HEK293 (cell line): ENCODE data around the gene DGKD.

Experiments used
- CTCF ChIA-PET: fragments of 350-600 bp; formaldehyde crosslinking; extraction: SDS; loops from one replicate; lab custom pipeline; 2021; ENCODE audit warnings: antibody characterized with exemption; lab: Yijun Ruan, JAX
- POLR2A ChIA-PET: fragments of 300-600 bp; formaldehyde crosslinking; extraction: SDS; loops from one replicate; lab custom pipeline; 2020; ENCODE audit warnings: antibody characterized with exemption, inconsistent platforms; lab: Yijun Ruan, JAX
- H3K27ac ChIP-seq: fragments of 200-500 bp; sonication (Bioruptor generic); 2 replicates; pipeline ENCODE4 v1.5.1; 2014; ENCODE audit warnings: low read depth, low read length, control low read depth, inconsistent platforms; ENCODE audit errors: extremely low read depth
- H3K36me3 ChIP-seq, 2 experiments: fragments of 200-500 bp in 1 of 2; sonication (Bioruptor generic) in 1 of 2; 1 replicate in 1 of 2; 2 replicates in 1 of 2; pipeline ENCODE4 v1.5.1; 2014 to 2017; ENCODE audit warnings: inconsistent platforms in 2 of 2, low read length in 2 of 2; ENCODE audit not compliant: control insufficient read depth in 2 of 2, insufficient read depth in 1 of 2
- H3K4me1 ChIP-seq: fragments of 200-500 bp; sonication (Bioruptor generic); 2 replicates; pipeline ENCODE4 v1.5.1; 2014; ENCODE audit warnings: mild to moderate bottlenecking, low read length, inconsistent platforms; ENCODE audit not compliant: control insufficient read depth, insufficient read depth
- H3K4me3 ChIP-seq: 2 replicates; pipeline ENCODE4 v1.5.1; 2011; ENCODE audit warnings: low read depth, mild to moderate bottlenecking, control low read depth, low read length, moderate library complexity
- H3K9me3 ChIP-seq: fragments of 200-500 bp; sonication (Bioruptor generic); 2 replicates; pipeline ENCODE4 v1.5.1; 2014; ENCODE audit warnings: low read depth, low read length, inconsistent platforms; ENCODE audit not compliant: control insufficient read depth, insufficient read depth
- BCL11A ChIP-seq: fragments of 450-650 bp; formaldehyde crosslinking; IDR thresholded peaks from 2 replicates; pipeline ENCODE4 v1.5.1; 2016; ENCODE audit warnings: low read depth, missing biosample characterization, missing genetic modification characterization
- GLIS2 ChIP-seq: fragments of 450-650 bp; formaldehyde crosslinking; IDR thresholded peaks from 2 replicates; pipeline ENCODE4 v1.5.1; 2016; ENCODE audit warnings: missing biosample characterization, missing genetic modification characterization
- HOXD13 ChIP-seq: sonication (generic); formaldehyde crosslinking; IDR thresholded peaks from 2 replicates; pipeline ENCODE4 v1.8.0; 2022; ENCODE audit warnings: missing genetic modification reagents, borderline replicate concordance
- YY1 ChIP-seq: fragments of 450-650 bp; formaldehyde crosslinking; IDR thresholded peaks from 2 replicates; pipeline ENCODE4 v1.5.1; 2018; ENCODE audit warnings: missing biosample characterization, missing genetic modification characterization
- ZNF140 ChIP-seq: fragments of 450-650 bp; formaldehyde crosslinking; IDR thresholded peaks from 2 replicates; pipeline ENCODE4 v1.5.1; 2016; ENCODE audit warnings: missing biosample characterization, missing genetic modification characterization
- ZNF223 ChIP-seq: fragments of 450-650 bp; formaldehyde crosslinking; IDR thresholded peaks from 2 replicates; pipeline ENCODE4 v1.5.1; 2016; ENCODE audit warnings: missing biosample characterization, missing genetic modification characterization
- ZNF24 ChIP-seq: fragments of 450-650 bp; formaldehyde crosslinking; IDR thresholded peaks from 2 replicates; pipeline ENCODE4 v1.5.1; 2016; ENCODE audit warnings: missing biosample characterization, missing genetic modification characterization
- ZNF274 ChIP-seq, 2 experiments: fragments of 200-500 bp in 1 of 2; fragments of 450-650 bp in 1 of 2; sonication (Bioruptor generic) in 1 of 2; formaldehyde crosslinking in 1 of 2; IDR thresholded peaks; 2 replicates each; pipeline versions ENCODE4 v1.5.1 to v1.6.1; 2014 to 2016; ENCODE audit warnings: borderline replicate concordance in 1 of 2, inconsistent platforms in 1 of 2, low read length in 1 of 2, missing biosample characterization in 1 of 2, missing genetic modification characterization in 1 of 2
- ZNF391 ChIP-seq: fragments of 450-650 bp; formaldehyde crosslinking; IDR thresholded peaks from 2 replicates; pipeline ENCODE4 v1.5.1; 2016; ENCODE audit warnings: low read depth, missing biosample characterization, missing genetic modification characterization, borderline replicate concordance
- ZNF394 ChIP-seq: fragments of 450-650 bp; formaldehyde crosslinking; IDR thresholded peaks from 2 replicates; pipeline ENCODE4 v1.5.1; 2016; ENCODE audit warnings: missing biosample characterization, missing genetic modification characterization, mild to moderate bottlenecking, moderate library complexity, borderline replicate concordance
- ZNF560 ChIP-seq: fragments of 450-650 bp; formaldehyde crosslinking; IDR thresholded peaks from 2 replicates; pipeline ENCODE4 v1.5.1; 2017; ENCODE audit warnings: missing biosample characterization, missing genetic modification characterization, borderline replicate concordance
- ZNF561 ChIP-seq: fragments of 450-650 bp; IDR thresholded peaks from 2 replicates; pipeline ENCODE4 v1.5.1; 2018; ENCODE audit warnings: missing biosample characterization, missing genetic modification characterization, borderline replicate concordance
- ZNF621 ChIP-seq: fragments of 450-650 bp; formaldehyde crosslinking; IDR thresholded peaks from 2 replicates; pipeline ENCODE4 v1.5.1; 2017; ENCODE audit warnings: missing biosample characterization, missing genetic modification characterization
- ZNF660 ChIP-seq: fragments of 450-650 bp; IDR thresholded peaks from 2 replicates; pipeline ENCODE4 v1.5.1; 2018; ENCODE audit warnings: missing biosample characterization, mild to moderate bottlenecking, missing genetic modification characterization
- ZSCAN23 ChIP-seq: fragments of 450-650 bp; formaldehyde crosslinking; IDR thresholded peaks from 2 replicates; pipeline ENCODE4 v1.5.1; 2016; ENCODE audit warnings: missing biosample characterization, missing genetic modification characterization
- TF ChIP-seq, protein P1 (sequence below): fragments of 450-650 bp; formaldehyde crosslinking; optimal IDR thresholded peaks from 2 replicates; pipeline ENCODE3; 2016; ENCODE audit warnings: missing biosample characterization, mild to moderate bottlenecking, missing genetic modification characterization
- TF ChIP-seq, protein P2 (sequence below): fragments of 450-650 bp; IDR thresholded peaks from 2 replicates; pipeline ENCODE4 v1.5.1; 2018; ENCODE audit warnings: missing biosample characterization, missing genetic modification characterization
- TF ChIP-seq, protein P3 (sequence below): fragments of 450-650 bp; formaldehyde crosslinking; IDR thresholded peaks from 2 replicates; pipeline ENCODE4 v1.5.1; 2016; ENCODE audit warnings: missing biosample characterization, missing genetic modification characterization, borderline replicate concordance
- TF ChIP-seq, protein P4 (sequence below): fragments of 450-650 bp; formaldehyde crosslinking; IDR thresholded peaks from 2 replicates; pipeline ENCODE4 v1.5.1; 2016; ENCODE audit warnings: missing biosample characterization, missing genetic modification characterization, low read depth
- TF ChIP-seq, protein P5 (sequence below): fragments of 450-650 bp; formaldehyde crosslinking; IDR thresholded peaks from 2 replicates; pipeline ENCODE4 v1.5.1; 2016; ENCODE audit warnings: missing biosample characterization, missing genetic modification characterization
- TF ChIP-seq, protein P6 (sequence below): fragments of 450-650 bp; formaldehyde crosslinking; IDR thresholded peaks from 2 replicates; pipeline ENCODE4 v1.5.1; 2016; ENCODE audit warnings: missing biosample characterization, missing genetic modification characterization

Gene DGKD

DNA sequence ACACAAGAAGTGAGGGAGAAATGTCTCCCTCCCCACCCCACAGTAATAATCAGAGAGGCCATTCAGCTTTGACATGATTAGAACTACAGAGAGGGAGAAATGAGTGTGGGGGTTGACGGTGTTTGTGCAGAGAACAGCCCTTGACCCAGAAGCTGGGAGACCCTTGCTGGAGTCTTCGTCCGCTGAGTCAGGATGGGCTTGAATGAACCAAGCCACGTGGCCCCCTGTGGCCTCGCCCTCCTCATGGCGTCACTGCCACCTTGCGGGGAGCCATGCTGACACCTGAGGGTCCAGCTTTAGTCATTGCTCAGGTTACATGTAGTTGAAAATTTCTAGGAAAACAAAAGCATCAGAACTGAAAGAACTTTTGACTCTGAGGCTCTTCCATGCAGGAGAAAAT lies 101.2 kb downstream of the DGKD start:
- Histone ChIP-seq H3K27ac (no peak overlapping the region), H3K36me3 (peaks cover 3 to 93% of the 10 kb centered on the region in 2 experiments; a peak in 2 of 3 replicates), H3K9me3 (no peaks in the 10 kb centered on the region), H3K4me1 (no peaks in the 10 kb centered on the region), H3K4me3 (no peak overlapping the region)
- CTCF ChIA-PET = interaction anchor here (1.0 kb wide), 1 partner anchor 13 kb away, joined by 3 read pairs; no protein-coding TSS in a partner anchor
- TF ChIP-seq ZNF140 (tag by site-specific recombination) (no peak), ZNF561 (tag by site-specific recombination) (no peak), ZNF24 (tag by site-specific recombination) (no peak), ZNF394 (no peak), HOXD13 (CRISPR knock-in tag) (no peak), YY1 (tag by site-specific recombination) (no peak)
- TF ChIP-seq, protein P1, sequence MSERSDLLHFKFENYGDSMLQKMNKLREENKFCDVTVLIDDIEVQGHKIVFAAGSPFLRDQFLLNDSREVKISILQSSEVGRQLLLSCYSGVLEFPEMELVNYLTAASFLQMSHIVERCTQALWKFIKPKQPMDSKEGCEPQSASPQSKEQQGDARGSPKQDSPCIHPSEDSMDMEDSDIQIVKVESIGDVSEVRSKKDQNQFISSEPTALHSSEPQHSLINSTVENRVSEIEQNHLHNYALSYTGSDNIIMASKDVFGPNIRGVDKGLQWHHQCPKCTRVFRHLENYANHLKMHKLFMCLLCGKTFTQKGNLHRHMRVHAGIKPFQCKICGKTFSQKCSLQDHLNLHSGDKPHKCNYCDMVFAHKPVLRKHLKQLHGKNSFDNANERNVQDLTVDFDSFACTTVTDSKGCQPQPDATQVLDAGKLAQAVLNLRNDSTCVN (tag by site-specific recombination) = no peak
- TF ChIP-seq, protein P2, sequence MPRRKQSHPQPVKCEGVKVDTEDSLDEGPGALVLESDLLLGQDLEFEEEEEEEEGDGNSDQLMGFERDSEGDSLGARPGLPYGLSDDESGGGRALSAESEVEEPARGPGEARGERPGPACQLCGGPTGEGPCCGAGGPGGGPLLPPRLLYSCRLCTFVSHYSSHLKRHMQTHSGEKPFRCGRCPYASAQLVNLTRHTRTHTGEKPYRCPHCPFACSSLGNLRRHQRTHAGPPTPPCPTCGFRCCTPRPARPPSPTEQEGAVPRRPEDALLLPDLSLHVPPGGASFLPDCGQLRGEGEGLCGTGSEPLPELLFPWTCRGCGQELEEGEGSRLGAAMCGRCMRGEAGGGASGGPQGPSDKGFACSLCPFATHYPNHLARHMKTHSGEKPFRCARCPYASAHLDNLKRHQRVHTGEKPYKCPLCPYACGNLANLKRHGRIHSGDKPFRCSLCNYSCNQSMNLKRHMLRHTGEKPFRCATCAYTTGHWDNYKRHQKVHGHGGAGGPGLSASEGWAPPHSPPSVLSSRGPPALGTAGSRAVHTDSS (tag by site-specific recombination) = no peak
- TF ChIP-seq, protein P3, sequence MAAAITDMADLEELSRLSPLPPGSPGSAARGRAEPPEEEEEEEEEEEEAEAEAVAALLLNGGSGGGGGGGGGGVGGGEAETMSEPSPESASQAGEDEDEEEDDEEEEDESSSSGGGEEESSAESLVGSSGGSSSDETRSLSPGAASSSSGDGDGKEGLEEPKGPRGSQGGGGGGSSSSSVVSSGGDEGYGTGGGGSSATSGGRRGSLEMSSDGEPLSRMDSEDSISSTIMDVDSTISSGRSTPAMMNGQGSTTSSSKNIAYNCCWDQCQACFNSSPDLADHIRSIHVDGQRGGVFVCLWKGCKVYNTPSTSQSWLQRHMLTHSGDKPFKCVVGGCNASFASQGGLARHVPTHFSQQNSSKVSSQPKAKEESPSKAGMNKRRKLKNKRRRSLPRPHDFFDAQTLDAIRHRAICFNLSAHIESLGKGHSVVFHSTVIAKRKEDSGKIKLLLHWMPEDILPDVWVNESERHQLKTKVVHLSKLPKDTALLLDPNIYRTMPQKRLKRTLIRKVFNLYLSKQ (tag by site-specific recombination) = no peak
- POLR2A ChIA-PET = no interaction called here

DNA sequence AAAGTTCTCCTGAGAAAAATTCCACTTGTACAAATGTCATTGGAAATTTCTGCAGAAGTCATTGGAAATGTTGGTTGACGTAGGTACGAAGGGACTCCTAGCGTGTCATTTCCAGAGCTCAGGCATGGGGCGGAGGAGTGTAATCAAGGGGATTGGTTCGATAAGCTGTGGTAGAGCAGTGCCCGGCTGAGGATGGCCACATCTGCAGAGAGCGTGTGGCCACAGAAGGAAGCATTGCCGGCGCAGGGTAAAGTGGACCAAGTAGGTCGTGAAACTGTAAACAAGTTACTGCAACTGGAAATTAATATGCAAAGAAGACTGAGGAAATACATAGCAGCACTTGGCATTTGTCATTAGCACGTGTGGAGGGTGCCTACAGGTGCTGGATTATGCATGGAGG lies 101.8 kb downstream of the DGKD start:
- no peak overlapping the region for H3K4me3 ChIP-seq
- H3K9me3 ChIP-seq = no peaks in the 10 kb centered on the region
- POLR2A ChIA-PET = no interaction called here
- no peaks in the 10 kb centered on the region for H3K4me1 ChIP-seq
- no peak overlapping the region for H3K27ac ChIP-seq
- no peak for TF ChIP-seq ZNF391 (tag by site-specific recombination)
- TF ChIP-seq ZNF274 (IDR thresholded peaks at IDR 0.05; ENCODE audit: low read length) = no peak
- no peak for TF ChIP-seq ZNF274 (tag by site-specific recombination; IDR thresholded peaks at IDR 0.05; ENCODE audit: borderline replicate concordance)
- TF ChIP-seq ZNF621 (tag by site-specific recombination) = no peak
- no peak for TF ChIP-seq ZNF660 (tag by site-specific recombination)
- TF ChIP-seq, protein P4, sequence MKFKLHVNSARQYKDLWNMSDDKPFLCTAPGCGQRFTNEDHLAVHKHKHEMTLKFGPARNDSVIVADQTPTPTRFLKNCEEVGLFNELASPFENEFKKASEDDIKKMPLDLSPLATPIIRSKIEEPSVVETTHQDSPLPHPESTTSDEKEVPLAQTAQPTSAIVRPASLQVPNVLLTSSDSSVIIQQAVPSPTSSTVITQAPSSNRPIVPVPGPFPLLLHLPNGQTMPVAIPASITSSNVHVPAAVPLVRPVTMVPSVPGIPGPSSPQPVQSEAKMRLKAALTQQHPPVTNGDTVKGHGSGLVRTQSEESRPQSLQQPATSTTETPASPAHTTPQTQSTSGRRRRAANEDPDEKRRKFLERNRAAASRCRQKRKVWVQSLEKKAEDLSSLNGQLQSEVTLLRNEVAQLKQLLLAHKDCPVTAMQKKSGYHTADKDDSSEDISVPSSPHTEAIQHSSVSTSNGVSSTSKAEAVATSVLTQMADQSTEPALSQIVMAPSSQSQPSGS (tag by site-specific recombination) = no peak
- TF ChIP-seq BCL11A = no peak
- no peak for TF ChIP-seq ZNF560
- TF ChIP-seq, protein P5, sequence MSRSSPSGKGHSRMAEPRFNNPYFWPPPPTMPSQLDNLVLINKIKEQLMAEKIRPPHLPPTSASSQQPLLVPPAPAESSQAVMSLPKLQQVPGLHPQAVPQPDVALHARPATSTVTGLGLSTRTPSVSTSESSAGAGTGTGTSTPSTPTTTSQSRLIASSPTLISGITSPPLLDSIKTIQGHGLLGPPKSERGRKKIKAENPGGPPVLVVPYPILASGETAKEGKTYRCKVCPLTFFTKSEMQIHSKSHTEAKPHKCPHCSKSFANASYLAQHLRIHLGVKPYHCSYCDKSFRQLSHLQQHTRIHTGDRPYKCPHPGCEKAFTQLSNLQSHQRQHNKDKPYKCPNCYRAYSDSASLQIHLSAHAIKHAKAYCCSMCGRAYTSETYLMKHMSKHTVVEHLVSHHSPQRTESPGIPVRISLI = no peak
- no peak for TF ChIP-seq GLIS2 (tag by site-specific recombination)
- TF ChIP-seq, protein P6, sequence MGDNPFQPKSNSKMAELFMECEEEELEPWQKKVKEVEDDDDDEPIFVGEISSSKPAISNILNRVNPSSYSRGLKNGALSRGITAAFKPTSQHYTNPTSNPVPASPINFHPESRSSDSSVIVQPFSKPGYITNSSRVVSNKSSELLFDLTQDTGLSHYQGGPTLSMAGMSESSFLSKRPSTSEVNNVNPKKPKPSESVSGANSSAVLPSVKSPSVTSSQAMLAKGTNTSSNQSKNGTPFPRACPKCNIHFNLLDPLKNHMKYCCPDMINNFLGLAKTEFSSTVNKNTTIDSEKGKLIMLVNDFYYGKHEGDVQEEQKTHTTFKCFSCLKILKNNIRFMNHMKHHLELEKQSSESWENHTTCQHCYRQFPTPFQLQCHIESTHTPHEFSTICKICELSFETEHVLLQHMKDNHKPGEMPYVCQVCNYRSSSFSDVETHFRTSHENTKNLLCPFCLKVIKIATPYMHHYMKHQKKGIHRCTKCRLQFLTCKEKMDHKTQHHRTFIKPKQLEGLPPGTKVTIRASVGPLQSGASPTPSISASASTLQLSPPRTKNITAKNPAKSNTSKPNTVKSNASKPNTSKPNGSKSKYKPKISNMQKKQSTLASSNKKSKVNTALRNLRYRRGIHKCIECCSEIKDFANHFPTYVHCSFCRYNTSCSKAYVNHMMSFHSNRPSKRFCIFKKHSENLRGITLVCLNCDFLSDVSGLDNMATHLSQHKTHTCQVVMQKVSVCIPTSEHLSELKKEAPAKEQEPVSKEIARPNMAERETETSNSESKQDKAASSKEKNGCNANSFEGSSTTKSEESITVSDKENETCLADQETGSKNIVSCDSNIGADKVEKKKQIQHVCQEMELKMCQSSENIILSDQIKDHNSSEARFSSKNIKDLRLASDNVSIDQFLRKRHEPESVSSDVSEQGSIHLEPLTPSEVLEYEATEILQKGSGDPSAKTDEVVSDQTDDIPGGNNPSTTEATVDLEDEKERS (tag by site-specific recombination) = no peak
- TF ChIP-seq ZNF223 (tag by site-specific recombination) = no peak
- TF ChIP-seq ZSCAN23 (tag by site-specific recombination) = no peak
- TF ChIP-seq HOXD13 (CRISPR knock-in tag) = no peak
- TF ChIP-seq, all 188 proteins: peak for 0
- H3K36me3 ChIP-seq = peaks cover 3 to 90% of the 10 kb centered on the region in 2 experiments; a peak in 2 of 3 replicates
- CTCF ChIA-PET = interaction anchor here (1.0 kb wide), 1 partner anchor 13 kb away, joined by 3 read pairs; no protein-coding TSS in a partner anchor
